ENCODE data around the gene GNL2.

DNA sequence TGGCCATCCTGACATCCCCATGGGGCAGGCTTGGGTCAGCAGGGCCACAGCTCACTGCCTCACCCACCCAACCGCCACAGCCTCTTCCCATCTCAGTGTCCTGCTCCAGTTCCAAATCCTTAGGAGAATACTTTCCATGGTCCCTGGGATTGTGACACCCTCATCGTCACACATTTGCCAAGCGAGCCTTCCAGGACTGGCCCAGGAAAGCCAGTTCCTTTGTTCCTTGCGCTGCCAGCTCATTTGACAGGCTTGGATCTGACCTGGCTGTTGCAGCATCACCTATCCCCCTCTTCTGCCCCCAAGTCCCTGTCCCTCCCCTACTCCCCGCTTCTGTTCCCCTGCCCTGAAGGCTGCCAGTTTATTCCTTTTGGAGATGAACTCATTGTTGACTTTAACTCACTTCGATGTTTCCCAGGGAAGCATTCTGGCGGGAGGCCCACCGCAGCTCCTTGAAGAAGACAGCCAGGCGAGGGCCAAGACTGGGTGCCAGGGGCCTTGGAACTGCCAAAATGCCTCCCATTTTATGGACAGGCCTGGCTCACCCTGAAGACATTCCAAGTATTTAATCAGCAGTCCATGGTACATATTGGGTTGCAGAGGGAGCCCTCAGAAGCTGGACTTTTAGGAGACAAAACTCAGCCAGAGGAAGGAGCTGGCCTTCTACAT, 10.2 kb upstream of the GNL2 start:
- TF ChIP-seq, protein P1, sequence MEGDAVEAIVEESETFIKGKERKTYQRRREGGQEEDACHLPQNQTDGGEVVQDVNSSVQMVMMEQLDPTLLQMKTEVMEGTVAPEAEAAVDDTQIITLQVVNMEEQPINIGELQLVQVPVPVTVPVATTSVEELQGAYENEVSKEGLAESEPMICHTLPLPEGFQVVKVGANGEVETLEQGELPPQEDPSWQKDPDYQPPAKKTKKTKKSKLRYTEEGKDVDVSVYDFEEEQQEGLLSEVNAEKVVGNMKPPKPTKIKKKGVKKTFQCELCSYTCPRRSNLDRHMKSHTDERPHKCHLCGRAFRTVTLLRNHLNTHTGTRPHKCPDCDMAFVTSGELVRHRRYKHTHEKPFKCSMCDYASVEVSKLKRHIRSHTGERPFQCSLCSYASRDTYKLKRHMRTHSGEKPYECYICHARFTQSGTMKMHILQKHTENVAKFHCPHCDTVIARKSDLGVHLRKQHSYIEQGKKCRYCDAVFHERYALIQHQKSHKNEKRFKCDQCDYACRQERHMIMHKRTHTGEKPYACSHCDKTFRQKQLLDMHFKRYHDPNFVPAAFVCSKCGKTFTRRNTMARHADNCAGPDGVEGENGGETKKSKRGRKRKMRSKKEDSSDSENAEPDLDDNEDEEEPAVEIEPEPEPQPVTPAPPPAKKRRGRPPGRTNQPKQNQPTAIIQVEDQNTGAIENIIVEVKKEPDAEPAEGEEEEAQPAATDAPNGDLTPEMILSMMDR (IDR thresholded peaks at IDR 0.05): no peak
- no peak for TF ChIP-seq POLR2A (IDR thresholded peaks at IDR 0.05)
